Neural cell (in vitro differentiated cells): ENCODE data around the gene NAALAD2. TPM values are rescaled to one million over a fixed set of nuclear protein-coding genes. Genes with fewer than 3 reads are reported as not detected.

Experiments used
- H2AFZ ChIP-seq: fragments of 200-600, 300-800 bp; sonication (generic), shearing (Covaris generic); 2 replicates; pipeline ENCODE4 v1.6.0; 2014; ENCODE audit warnings: low read depth, mild to moderate bottlenecking, antibody characterized with exemption, low read length, moderate library complexity
- H3F3A ChIP-seq: fragments of 200-600 bp; shearing (Covaris generic); 2 replicates; pipeline ENCODE4 v1.6.1; 2016; ENCODE audit warnings: mild to moderate bottlenecking, moderate library complexity, mixed read lengths, antibody characterized with exemption, low read length; ENCODE audit not compliant: insufficient read depth, poor library complexity, severe bottlenecking
- H3K27ac ChIP-seq: fragments of 200-600, 300-800 bp; sonication (generic), shearing (Covaris generic); 2 replicates; pipeline ENCODE4 v1.5.1; 2014; ENCODE audit warnings: mild to moderate bottlenecking, low read length, moderate library complexity
- H3K27me3 ChIP-seq: fragments of 300-800, 200-600 bp; sonication (generic), shearing (Covaris generic); 2 replicates; pipeline ENCODE4 v1.6.0; 2014; ENCODE audit warnings: mild to moderate bottlenecking, low read depth, low read length, moderate library complexity; ENCODE audit not compliant: insufficient read depth
- H3K36me3 ChIP-seq: fragments of 300-800, 200-600 bp; sonication (generic), shearing (Covaris generic); 2 replicates; pipeline ENCODE4 v1.5.1; 2014; ENCODE audit warnings: mild to moderate bottlenecking, antibody characterized with exemption, low read length, moderate library complexity; ENCODE audit not compliant: insufficient read depth
- H3K4me2 ChIP-seq: fragments of 300-800, 200-600 bp; sonication (generic), shearing (Covaris generic); 2 replicates; pipeline ENCODE4 v1.6.0; 2014; ENCODE audit warnings: mild to moderate bottlenecking, low read length
- H3K4me3 ChIP-seq: fragments of 300-800, 200-600 bp; sonication (generic), shearing (Covaris generic); 2 replicates; pipeline ENCODE4 v1.5.1; 2014; ENCODE audit warnings: mild to moderate bottlenecking, low read length, moderate library complexity
- H3K79me2 ChIP-seq: fragments of 200-600 bp; shearing (Covaris generic); replicated peaks from 2 replicates; pipeline ENCODE4 v1.6.0; 2014; ENCODE audit warnings: mild to moderate bottlenecking, low read length, moderate library complexity; ENCODE audit not compliant: insufficient read depth
- H3K9ac ChIP-seq: fragments of 300-800, 200-600 bp; sonication (generic), shearing (Covaris generic); 2 replicates; pipeline ENCODE4 v1.6.1; 2016; ENCODE audit warnings: mild to moderate bottlenecking, low read length, mixed read lengths
- H3K9me2 ChIP-seq: fragments of 200-600 bp; shearing (Covaris generic); 2 replicates; pipeline ENCODE4 v1.6.1; 2016; ENCODE audit warnings: mild to moderate bottlenecking, low read length, mixed read lengths; ENCODE audit not compliant: insufficient read depth
- H3K9me3 ChIP-seq: fragments of 200-600, 300-800 bp; sonication (generic), shearing (Covaris generic); 2 replicates; pipeline ENCODE4 v1.6.1; 2016; ENCODE audit warnings: mild to moderate bottlenecking, mixed run types, low read length, moderate library complexity, mixed read lengths
- H4K20me1 ChIP-seq: fragments of 200-600 bp; shearing (Covaris generic); 2 replicates; pipeline ENCODE4 v1.6.1; 2016; ENCODE audit warnings: mild to moderate bottlenecking, mixed run types; ENCODE audit not compliant: insufficient read depth
- CTCF ChIP-seq: fragments of 450-650 bp; IDR thresholded peaks from 2 replicates; pipeline ENCODE4 v1.5.1; 2014; ENCODE audit warnings: antibody characterized with exemption, mild to moderate bottlenecking, moderate library complexity; ENCODE audit not compliant: poor library complexity, severe bottlenecking
- EP300 ChIP-seq: fragments of 450-650 bp; conservative IDR thresholded peaks from 2 replicates; pipeline ENCODE4 v1.6.1; 2014; ENCODE audit warnings: antibody characterized with exemption, mild to moderate bottlenecking, moderate library complexity; ENCODE audit not compliant: poor library complexity, severe bottlenecking
- EZH2 ChIP-seq: fragments of 200-600, 300-800 bp; shearing (Covaris generic), sonication (generic); IDR thresholded peaks from 2 replicates; pipeline ENCODE4 v1.6.1; 2014; ENCODE audit warnings: antibody characterized with exemption, low read length, borderline replicate concordance, mild to moderate bottlenecking; ENCODE audit not compliant: insufficient read depth, poor library complexity, severe bottlenecking
- MXI1 ChIP-seq: fragments of 450-650 bp; conservative IDR thresholded peaks from 2 replicates; pipeline ENCODE4 v1.6.1; 2014; ENCODE audit warnings: antibody characterized with exemption, mild to moderate bottlenecking; ENCODE audit not compliant: poor library complexity, severe bottlenecking
- POLR2AphosphoS5 ChIP-seq: IDR thresholded peaks from 2 replicates; pipeline ENCODE4 v1.6.1; 2012
- RAD21 ChIP-seq: fragments of 450-650 bp; conservative IDR thresholded peaks from 2 replicates; pipeline ENCODE4 v1.6.1; 2014; ENCODE audit warnings: antibody characterized with exemption, mild to moderate bottlenecking, moderate library complexity
- REST ChIP-seq: IDR thresholded peaks from 2 replicates; pipeline ENCODE4 v1.6.1; 2012; ENCODE audit warnings: borderline replicate concordance
- SMC3 ChIP-seq: fragments of 450-650 bp; conservative IDR thresholded peaks from 2 replicates; pipeline ENCODE4 v1.6.1; 2014; ENCODE audit warnings: antibody characterized with exemption, mild to moderate bottlenecking, moderate library complexity; ENCODE audit not compliant: poor library complexity
- TAF1 ChIP-seq: IDR thresholded peaks from 2 replicates; pipeline ENCODE4 v1.6.1; 2012; ENCODE audit warnings: low read depth
- polyA plus RNA-seq: library from polyadenylated mRNA; depleted of rRNA; stranded (reverse); fragments of >200 nt; gene quantifications from 2 replicates; pipeline ENCODE4 v1.2.3, GENCODE V29; 2014

Gene NAALAD2
- polyA plus RNA-seq, 1 donor from 2014 or later: 19.4 TPM

DNA sequence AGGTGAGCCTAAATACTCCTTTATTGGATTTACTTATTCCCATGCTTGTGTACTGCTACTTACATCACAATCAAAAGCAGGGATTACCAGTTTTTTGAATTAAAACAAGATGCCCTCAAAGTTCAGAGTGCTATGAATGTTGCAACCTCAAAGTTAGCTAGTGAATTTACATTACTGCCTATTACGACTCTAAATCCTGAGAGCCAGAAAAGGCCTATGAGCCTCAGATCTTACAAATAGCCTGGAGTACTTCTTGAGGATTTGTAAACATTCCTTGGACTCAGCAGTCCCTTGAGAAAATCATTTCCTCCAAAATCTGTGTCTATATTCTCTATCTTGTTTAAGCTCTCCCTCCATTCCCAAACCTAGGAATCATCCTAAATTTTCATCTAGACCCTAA lies 62.9 kb downstream of the NAALAD2 start:
- no peaks in the 10 kb centered on the region for H3K36me3 ChIP-seq
- no peak for TF ChIP-seq POLR2AphosphoS5
- no peak for TF ChIP-seq CTCF
- TF ChIP-seq REST: no peak
- TF ChIP-seq EZH2: no peak

GRCh38 chr11:90202342-90202741 lies 67.9 kb downstream of the NAALAD2 start:
- H3K4me2 ChIP-seq: no peak overlapping the region
- H3K79me2 ChIP-seq: no peaks in the 10 kb centered on the region
- H2AFZ ChIP-seq: no peak overlapping the region
- no peaks in the 10 kb centered on the region for H3K9me2 ChIP-seq
- no peak overlapping the region for H3K4me3 ChIP-seq
- H3K27me3 ChIP-seq: no peaks in the 10 kb centered on the region
- H3F3A ChIP-seq: no peaks in the 10 kb centered on the region
- H3K27ac ChIP-seq: no peak overlapping the region
- peaks cover 12% of the 10 kb centered on the region for H3K36me3 ChIP-seq
- no peaks in the 10 kb centered on the region for H3K9me3 ChIP-seq
- TF ChIP-seq EP300: no peak
- no peak for TF ChIP-seq SMC3
- no peak for TF ChIP-seq RAD21
- no peak for TF ChIP-seq MXI1
- TF ChIP-seq POLR2AphosphoS5: no peak
- no peaks in the 10 kb centered on the region for H4K20me1 ChIP-seq
- H3K9ac ChIP-seq: no peak overlapping the region

More for the DNA sequence above, 62.9 kb downstream of the NAALAD2 start:
- Histone ChIP-seq H3K27me3 (no peaks in the 10 kb centered on the region), H3F3A (no peaks in the 10 kb centered on the region), H3K9ac (no peak overlapping the region), H2AFZ (no peak overlapping the region), H3K79me2 (no peaks in the 10 kb centered on the region), H3K4me3 (no peak overlapping the region), H4K20me1 (no peaks in the 10 kb centered on the region), H3K27ac (no peak overlapping the region), H3K9me2 (no peaks in the 10 kb centered on the region), H3K9me3 (no peaks in the 10 kb centered on the region), H3K4me2 (no peak overlapping the region)

- Histone ChIP-seq H3K27me3 (no peaks in the 10 kb centered on the region), H2AFZ (no peak overlapping the region), H4K20me1 (no peaks in the 10 kb centered on the region), H3K9me3 (no peaks in the 10 kb centered on the region), H3K4me2 (no peak overlapping the region), H3F3A (no peaks in the 10 kb centered on the region), H3K4me3 (no peak overlapping the region), H3K36me3 (peaks cover 12% of the 10 kb centered on the region), H3K27ac (no peak overlapping the region), H3K9ac (no peak overlapping the region), H3K79me2 (no peaks in the 10 kb centered on the region), H3K9me2 (no peaks in the 10 kb centered on the region)
- TF ChIP-seq POLR2AphosphoS5 (no peak), RAD21 (no peak), EZH2 (no peak), SMC3 (no peak), EP300 (no peak), REST (no peak), MXI1 (no peak), TAF1 (no peak), CTCF (no peak)
Measured at GRCh38 chr11:90204407-90204806, 69.9 kb downstream of the NAALAD2 start.
